8988T (cell line): ENCODE data around the gene PTPN21.

Experiments used
- DNase-seq: peaks from one replicate; pipeline ENCODE4 v3.0.0; 2011

PTPN21 gene

GRCh38 chr14:88554457-88555286, at the start of gene PTPN21:
PTPN21 (minus strand) TSS chr14:88555007; CDS start chr14:88550417, 4,590 bp downstream.
- peak; percentile 87 for DNase-seq

- DNase-seq = no peak
Observed at GRCh38 chr14:88604212-88604611, 49.4 kb upstream of the PTPN21 start.

- DNase-seq = no peak
Observed at GRCh38 chr14:88599761-88600439, 45.1 kb upstream of the PTPN21 start.

- no peak for DNase-seq
Observed at GRCh38 chr14:88599326-88599725, 44.5 kb upstream of the PTPN21 start.

- DNase-seq = no peak
Observed at GRCh38 chr14:88598097-88598675, 43.4 kb upstream of the PTPN21 start.

- DNase-seq = no peak
Observed at GRCh38 chr14:88597601-88598000, 42.8 kb upstream of the PTPN21 start.

- no peak for DNase-seq
Observed at GRCh38 chr14:88597038-88597437, 42.2 kb upstream of the PTPN21 start.

GRCh38 chr14:88592031-88592430, 37.2 kb upstream of the PTPN21 start:
- DNase-seq = no peak

- DNase-seq = no peak
Observed at GRCh38 chr14:88590173-88590572, 35.4 kb upstream of the PTPN21 start.

- no peak for DNase-seq
Observed at GRCh38 chr14:88588081-88588480, 33.3 kb upstream of the PTPN21 start.

GRCh38 chr14:88584451-88584850, 29.6 kb upstream of the PTPN21 start:
- DNase-seq = no peak

- no peak for DNase-seq
Observed at GRCh38 chr14:88576222-88576621, 21.4 kb upstream of the PTPN21 start.

GRCh38 chr14:88572117-88572516, 17.3 kb upstream of the PTPN21 start:
- no peak for DNase-seq

- DNase-seq = no peak
Observed at GRCh38 chr14:88568196-88568595, 13.4 kb upstream of the PTPN21 start.

GRCh38 chr14:88565427-88565826, 10.6 kb upstream of the PTPN21 start:
- no peak for DNase-seq

- no peak for DNase-seq
Observed at GRCh38 chr14:88563845-88564244, 9.0 kb upstream of the PTPN21 start.

GRCh38 chr14:88562831-88563686, 8.3 kb upstream of the PTPN21 start, which contains the start of gene ZC3H14:
ZC3H14 (plus strand) TSS chr14:88563037; CDS start chr14:88563134, 97 bp downstream.
- DNase-seq = peak; percentile 80

GRCh38 chr14:88562532-88562830, 7.7 kb upstream of the PTPN21 start:
- no peak for DNase-seq

GRCh38 chr14:88559852-88560251, 5.0 kb upstream of the PTPN21 start:
- no peak for DNase-seq

GRCh38 chr14:88556581-88556980, 1.8 kb upstream of the PTPN21 start:
- DNase-seq = no peak

- no peak for DNase-seq
Observed at GRCh38 chr14:88553886-88554456, 836 bp downstream of the PTPN21 start.

- no peak for DNase-seq
Observed at GRCh38 chr14:88552876-88553275, 1.9 kb downstream of the PTPN21 start.

- DNase-seq = no peak
Observed at GRCh38 chr14:88551980-88552431, 2.8 kb downstream of the PTPN21 start.
